Fibroblast of peridontal ligament (primary cell): ENCODE data around the gene MPV17L.
"Not testable (repeated sequence)": the region's sequence is repeated elsewhere in the genome, so short reads cannot be mapped to it uniquely, and the experiment has no call there.

Experiments used
- DNase-seq: peaks from one replicate; pipeline ENCODE4 v3.0.0-alpha.2; 2010; ENCODE audit errors: extremely low read depth

Gene MPV17L

GRCh38 chr16:15409476-15409875, 13.9 kb downstream of the MPV17L start:
- DNase-seq = not testable (repeated sequence)

DNA sequence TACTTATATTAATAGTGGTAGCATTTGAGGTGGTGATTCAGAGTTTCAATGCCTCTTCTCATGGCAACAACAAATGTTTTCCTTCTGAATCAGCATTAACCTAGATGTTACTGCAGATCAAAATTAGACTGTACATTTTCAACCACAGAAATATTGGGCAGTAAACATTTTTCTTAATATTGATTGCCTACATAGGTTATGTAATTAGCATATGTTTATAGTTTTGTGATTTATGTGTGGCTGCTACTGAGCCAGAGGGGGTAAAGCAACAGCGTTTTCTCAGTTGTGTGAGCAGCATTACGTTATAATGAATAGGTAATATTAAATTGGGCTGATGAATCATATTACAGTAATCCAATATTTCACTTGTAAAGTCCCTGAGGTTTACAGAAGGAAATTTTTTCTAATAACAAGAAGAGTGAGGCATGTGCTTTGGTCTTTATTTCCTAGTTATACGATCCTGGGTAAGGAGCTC, 20.0 kb downstream of the MPV17L start:
- no peak for DNase-seq

DNA sequence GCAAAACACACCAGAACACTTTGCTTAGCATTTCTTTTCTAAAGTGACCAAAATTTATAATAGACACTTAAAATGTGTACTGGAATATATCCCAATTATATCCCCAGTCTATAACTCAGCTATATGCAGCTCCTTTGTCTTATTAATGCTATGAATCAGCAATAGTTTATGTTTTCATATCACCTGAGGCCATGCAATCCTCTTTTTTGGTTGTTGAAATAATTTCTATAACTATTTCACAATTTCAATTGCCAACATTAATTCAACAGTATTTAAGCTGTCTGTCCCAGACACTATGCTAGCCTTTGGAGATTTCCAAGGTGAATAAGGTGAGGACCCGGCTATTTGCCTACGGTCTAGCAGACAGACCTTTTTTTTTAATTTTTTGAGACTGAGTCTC, 21.6 kb downstream of the MPV17L start:
- DNase-seq = no peak

DNA sequence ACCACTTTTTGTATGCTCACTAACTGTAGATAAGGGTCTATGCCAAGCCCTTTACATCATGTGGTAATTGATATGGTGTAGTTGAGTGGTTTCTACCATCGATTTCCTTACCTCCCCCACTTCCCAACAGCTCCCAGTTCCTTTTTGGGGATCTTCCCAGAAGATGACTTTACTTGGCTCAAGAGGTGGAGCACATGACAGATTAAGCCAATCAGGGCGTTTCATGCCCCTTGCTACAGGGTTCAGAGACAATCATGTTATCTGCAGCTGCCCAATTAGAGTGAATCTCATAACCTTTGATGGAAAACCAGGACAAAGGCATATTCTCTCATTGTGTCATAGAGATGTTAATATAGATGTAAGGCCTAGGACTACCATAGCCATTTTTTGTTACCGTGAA, 22.7 kb downstream of the MPV17L start:
- peak; percentile 47 for DNase-seq

- not testable (repeated sequence) for DNase-seq
These were observed 26.1 kb downstream of the MPV17L start for GRCh38 chr16:15421696-15422095.

- DNase-seq = no peak
These were observed 26.7 kb downstream of the MPV17L start for GRCh38 chr16:15422222-15422621.

DNA sequence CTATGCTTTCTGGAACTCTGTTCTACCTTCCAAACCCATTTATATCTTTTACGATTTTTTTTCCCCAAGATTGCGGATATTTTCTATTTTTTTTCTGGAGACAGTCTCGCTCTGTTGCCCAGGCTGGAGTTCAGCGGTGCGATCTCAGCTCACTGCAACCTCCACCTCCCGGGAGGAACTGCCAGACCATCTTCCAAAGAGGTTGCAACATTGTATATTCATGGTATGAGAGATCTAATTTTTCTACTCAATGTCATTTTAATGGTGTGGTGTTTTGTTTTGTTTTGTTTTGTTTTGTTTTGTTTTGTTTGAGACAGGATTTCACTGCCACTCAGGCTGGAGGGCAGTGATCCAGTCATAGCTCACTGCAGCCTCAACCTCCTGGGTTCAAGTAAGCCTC, 30.3 kb downstream of the MPV17L start:
- no peak for DNase-seq

GRCh38 chr16:15426796-15427195, 31.2 kb downstream of the MPV17L start:
- no peak for DNase-seq

- DNase-seq = peak; percentile 93
These were observed 32.2 kb downstream of the MPV17L start for GRCh38 chr16:15427648-15428239.

DNA sequence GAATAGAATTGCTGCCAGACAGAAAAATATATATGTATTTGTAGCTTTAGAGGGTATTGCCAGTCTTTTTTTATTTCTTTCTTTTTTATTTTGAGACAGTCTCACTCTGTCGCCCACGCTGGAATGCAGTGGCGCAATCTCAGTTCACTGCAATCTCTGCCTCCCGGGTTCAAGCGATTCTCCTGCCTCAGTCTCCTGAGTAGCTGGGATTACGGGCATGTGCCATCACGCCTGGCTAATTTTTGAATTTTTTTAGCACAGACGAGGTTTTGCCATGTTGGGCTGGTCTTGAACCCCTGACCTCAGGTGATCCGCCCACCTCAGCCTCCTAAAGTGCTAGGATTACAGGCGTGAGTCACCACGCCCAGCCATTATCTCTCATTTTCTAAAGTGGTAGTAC, 35.3 kb downstream of the MPV17L start:
- not testable (repeated sequence) for DNase-seq

DNA sequence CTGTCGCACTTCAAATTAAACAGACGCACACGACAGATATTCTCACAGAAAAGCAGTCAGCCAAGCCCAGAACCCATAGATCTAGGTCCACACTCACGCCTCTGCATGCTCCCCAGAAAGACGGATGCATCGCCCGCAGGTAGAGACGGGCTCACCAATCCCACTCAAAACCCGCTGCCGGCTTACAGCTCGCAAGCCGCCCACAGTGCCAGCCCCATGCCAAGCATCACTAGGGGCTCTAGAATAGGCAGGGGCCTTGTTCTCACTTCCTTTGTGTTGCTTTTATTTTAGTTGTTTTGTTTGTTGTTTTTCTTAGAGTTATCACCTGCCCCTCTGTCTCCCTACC, 38.5 kb downstream of the MPV17L start:
- no peak for DNase-seq

GRCh38 chr16:15434425-15435215, 39.1 kb downstream of the MPV17L start, which contains the start of gene BMERB1:
TSS of gene BMERB1 (plus strand) at chr16:15434588. CDS start at chr16:15434654, 66 bp downstream.
- peak; percentile 76 for DNase-seq

GRCh38 chr16:15435216-15435864, 39.8 kb downstream of the MPV17L start:
- no peak for DNase-seq

DNA sequence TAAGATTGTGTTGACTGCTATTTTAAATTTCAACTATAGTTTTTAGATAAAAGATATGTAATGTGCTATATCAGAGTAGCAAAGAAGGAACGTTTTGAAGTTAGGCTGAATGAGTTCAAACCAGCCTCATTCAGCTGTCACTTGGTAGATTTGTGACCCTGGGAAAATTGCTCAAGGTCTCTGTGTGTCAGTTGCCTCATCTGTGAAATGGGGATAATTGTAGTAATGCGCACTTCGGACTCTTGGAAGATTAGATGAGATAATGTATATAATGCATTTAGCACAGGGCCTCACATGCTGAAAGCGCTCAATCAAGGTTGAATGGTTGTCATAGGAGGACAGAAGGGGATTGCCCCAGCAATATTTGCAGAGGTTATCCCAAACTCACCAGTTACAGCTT, 43.5 kb downstream of the MPV17L start:
- DNase-seq = no peak

DNA sequence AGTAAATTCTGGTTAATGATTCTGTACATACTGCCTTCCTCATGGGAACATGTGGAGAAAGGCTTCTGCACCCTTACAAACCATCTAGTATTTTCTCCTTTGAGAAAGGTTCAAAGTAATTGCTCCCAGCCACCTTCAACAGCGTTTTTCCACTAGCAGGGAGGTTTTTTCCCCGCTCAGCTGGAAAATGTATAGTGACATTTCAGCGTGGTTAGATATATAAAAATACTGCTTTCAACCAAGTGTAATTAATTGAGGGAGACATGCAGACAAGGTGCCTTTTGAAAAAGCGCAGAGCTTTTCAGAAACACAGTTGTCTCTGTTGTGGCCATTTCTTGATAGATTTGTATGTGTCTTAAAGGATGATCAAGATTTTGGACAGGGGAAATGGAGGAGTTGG, 44.0 kb downstream of the MPV17L start:
- DNase-seq = no peak

DNA sequence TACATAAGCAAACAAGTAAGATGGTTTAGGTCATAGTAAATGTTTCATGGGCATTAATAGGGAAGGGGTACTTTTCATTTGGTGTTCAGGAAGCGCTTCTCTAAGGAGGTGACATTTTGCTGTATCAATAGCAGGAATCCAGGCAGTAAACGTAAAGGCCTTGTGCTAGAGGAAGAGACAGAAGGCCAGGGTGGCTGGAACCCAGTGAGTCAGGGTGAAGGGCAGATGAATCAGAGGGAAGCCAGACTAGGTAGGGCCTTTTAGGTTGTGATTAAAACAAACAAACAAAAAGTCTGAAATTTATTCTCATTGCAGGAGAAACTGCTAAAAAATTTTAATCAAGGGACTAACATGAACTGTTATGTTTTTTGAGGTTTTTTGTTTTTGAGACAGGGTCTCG, 45.3 kb downstream of the MPV17L start:
- peak; percentile 47 for DNase-seq

DNA sequence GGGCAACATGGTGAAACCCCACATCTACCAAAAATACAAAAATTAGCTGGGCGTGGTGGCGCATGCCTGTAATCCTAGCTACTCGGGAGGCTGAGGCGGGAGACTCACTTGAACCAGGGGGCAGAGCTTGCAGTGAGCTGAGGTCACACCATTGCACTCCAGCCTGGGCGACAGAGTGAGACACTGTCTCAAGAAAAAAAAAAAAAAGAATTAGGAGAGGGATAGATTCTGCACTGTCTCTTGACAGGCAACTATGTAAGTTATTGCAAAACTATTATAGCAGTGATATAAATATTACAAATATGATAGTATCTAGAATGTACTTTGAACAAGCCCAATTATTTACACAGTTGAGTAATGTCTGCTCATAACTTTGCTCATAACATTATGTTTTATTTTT, 46.6 kb downstream of the MPV17L start:
- not testable (repeated sequence) for DNase-seq

GRCh38 chr16:15443753-15444152, 48.2 kb downstream of the MPV17L start:
- DNase-seq = no peak

GRCh38 chr16:15444264-15444663, 48.7 kb downstream of the MPV17L start:
- no peak for DNase-seq

DNA sequence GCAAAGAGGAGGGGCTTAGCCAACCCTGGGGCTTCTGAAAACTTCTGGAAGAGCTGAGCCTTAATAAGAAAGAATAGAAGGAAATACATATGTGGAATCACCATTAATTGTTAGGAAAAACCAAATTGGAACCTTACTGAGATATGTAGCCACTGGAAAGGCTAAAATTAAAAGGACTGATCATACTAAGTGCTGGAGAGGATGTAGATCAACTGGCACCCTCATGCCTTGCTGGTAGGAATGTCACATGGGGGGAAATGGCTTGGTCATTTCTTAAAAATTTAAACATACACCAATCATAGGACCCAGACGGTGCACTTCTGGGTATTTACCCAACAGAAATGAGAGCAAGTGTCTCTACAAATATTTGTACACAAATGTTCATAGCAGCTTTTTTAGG, 49.9 kb downstream of the MPV17L start:
- DNase-seq = no peak

- DNase-seq = no peak
These were observed 51.3 kb downstream of the MPV17L start for GRCh38 chr16:15446901-15447300.

DNA sequence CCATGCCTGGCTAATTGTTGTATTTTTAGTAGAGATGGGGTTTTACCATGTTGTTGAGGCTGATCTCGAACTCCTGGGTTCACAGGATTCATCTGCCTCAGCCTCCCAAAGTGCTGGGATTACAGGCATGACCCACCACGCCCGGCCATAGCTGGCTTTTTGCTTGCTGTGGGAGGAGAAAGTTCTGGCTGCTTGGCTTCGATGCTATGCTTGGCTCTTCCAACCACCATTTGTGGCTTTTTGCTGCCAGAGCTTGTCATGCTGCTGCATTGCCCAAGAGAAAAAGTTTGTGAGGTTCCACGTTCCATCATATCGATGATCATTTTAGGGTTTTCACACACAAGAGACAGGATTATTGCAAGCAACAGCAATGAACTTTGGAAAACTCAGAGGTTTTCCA, 55.1 kb downstream of the MPV17L start:
- DNase-seq = peak; percentile 72
